ENCODE measurements around the gene TREM2.

TREM2 gene

GRCh38 chr6:41182069-41183034 lies 19.4 kb upstream of the TREM2 start:
- Histone ChIP-seq H3K27me3 (ENCODE audit: control insufficient read depth, insufficient read depth, low read length) (no peaks in the 10 kb centered on the region), H3K4me3 (ENCODE audit: low read depth, low read length) (no peak overlapping the region), H3K9ac (ENCODE audit: low read length) (no peak overlapping the region), H3K36me3 (ENCODE audit: control insufficient read depth, insufficient read depth, low read length) (no peaks in the 10 kb centered on the region), H3K4me1 (ENCODE audit: control insufficient read depth, insufficient read depth, low read length) (0 out of 2 replicates have a peak, but pooled peaks cover 4% of the 10 kb centered on the region), H3K27ac (ENCODE audit: low read depth, low read length) (no peak overlapping the region), H3K9me3 (ENCODE audit: control insufficient read depth, insufficient read depth, low read depth, low read length) (no peaks in the 10 kb centered on the region)

- H3K36me3 ChIP-seq (ENCODE audit: control insufficient read depth, insufficient read depth, low read length), result no peaks in the 10 kb centered on the region
- no peak overlapping the region for H3K9ac ChIP-seq (ENCODE audit: low read length)
- 0 out of 2 replicates have a peak, but pooled peaks cover 4% of the 10 kb centered on the region for H3K4me1 ChIP-seq (ENCODE audit: control insufficient read depth, insufficient read depth, low read length)
- no peaks in the 10 kb centered on the region for H3K27me3 ChIP-seq (ENCODE audit: control insufficient read depth, insufficient read depth, low read length)
- H3K27ac ChIP-seq (ENCODE audit: low read depth, low read length), result no peak overlapping the region
- H3K4me3 ChIP-seq (ENCODE audit: low read depth, low read length), result no peak overlapping the region
- H3K9me3 ChIP-seq (ENCODE audit: control insufficient read depth, insufficient read depth, low read depth, low read length), result no peaks in the 10 kb centered on the region
Observed at GRCh38 chr6:41181566-41181965, 18.6 kb upstream of the TREM2 start.

GRCh38 chr6:41179163-41179562 lies 16.2 kb upstream of the TREM2 start:
- no peak overlapping the region for H3K4me3 ChIP-seq (ENCODE audit: low read depth, low read length)
- no peaks in the 10 kb centered on the region for H3K36me3 ChIP-seq (ENCODE audit: control insufficient read depth, insufficient read depth, low read length)
- H3K4me1 ChIP-seq (ENCODE audit: control insufficient read depth, insufficient read depth, low read length), result 0 out of 2 replicates have a peak, but pooled peaks cover 4% of the 10 kb centered on the region
- no peak overlapping the region for H3K27ac ChIP-seq (ENCODE audit: low read depth, low read length)
- no peaks in the 10 kb centered on the region; the same call in 1 of the 2 replicates for H3K27me3 ChIP-seq (ENCODE audit: control insufficient read depth, insufficient read depth, low read length)
- no peak overlapping the region for H3K9ac ChIP-seq (ENCODE audit: low read length)
- H3K9me3 ChIP-seq (ENCODE audit: control insufficient read depth, insufficient read depth, low read depth, low read length), result no peaks in the 10 kb centered on the region

GRCh38 chr6:41177695-41178094 lies 14.8 kb upstream of the TREM2 start:
- H3K4me3 ChIP-seq (ENCODE audit: low read depth, low read length), result no peak overlapping the region
- H3K36me3 ChIP-seq (ENCODE audit: control insufficient read depth, insufficient read depth, low read length), result no peaks in the 10 kb centered on the region
- no peaks in the 10 kb centered on the region; the same call in 1 of the 2 replicates for H3K27me3 ChIP-seq (ENCODE audit: control insufficient read depth, insufficient read depth, low read length)
- no peak overlapping the region for H3K9ac ChIP-seq (ENCODE audit: low read length)
- H3K27ac ChIP-seq (ENCODE audit: low read depth, low read length), result no peak overlapping the region
- no peaks in the 10 kb centered on the region for H3K9me3 ChIP-seq (ENCODE audit: control insufficient read depth, insufficient read depth, low read depth, low read length)
- H3K4me1 ChIP-seq (ENCODE audit: control insufficient read depth, insufficient read depth, low read length), result 0 out of 2 replicates have a peak, but pooled peaks cover 4% of the 10 kb centered on the region

GRCh38 chr6:41177287-41177686 lies 14.4 kb upstream of the TREM2 start:
- no peak overlapping the region for H3K9ac ChIP-seq (ENCODE audit: low read length)
- 0 out of 2 replicates have a peak, but pooled peaks cover 4% of the 10 kb centered on the region for H3K4me1 ChIP-seq (ENCODE audit: control insufficient read depth, insufficient read depth, low read length)
- no peaks in the 10 kb centered on the region for H3K36me3 ChIP-seq (ENCODE audit: control insufficient read depth, insufficient read depth, low read length)
- no peak overlapping the region for H3K27ac ChIP-seq (ENCODE audit: low read depth, low read length)
- H3K9me3 ChIP-seq (ENCODE audit: control insufficient read depth, insufficient read depth, low read depth, low read length), result no peaks in the 10 kb centered on the region
- no peak overlapping the region for H3K4me3 ChIP-seq (ENCODE audit: low read depth, low read length)
- H3K27me3 ChIP-seq (ENCODE audit: control insufficient read depth, insufficient read depth, low read length), result no peaks in the 10 kb centered on the region; the same call in 1 of the 2 replicates

- Histone ChIP-seq H3K4me3 (ENCODE audit: low read depth, low read length) (no peak overlapping the region), H3K9ac (ENCODE audit: low read length) (no peak overlapping the region), H3K36me3 (ENCODE audit: control insufficient read depth, insufficient read depth, low read length) (no peaks in the 10 kb centered on the region), H3K27ac (ENCODE audit: low read depth, low read length) (no peak overlapping the region), H3K4me1 (ENCODE audit: control insufficient read depth, insufficient read depth, low read length) (peaks cover 5% of the 10 kb centered on the region), H3K9me3 (ENCODE audit: control insufficient read depth, insufficient read depth, low read depth, low read length) (no peaks in the 10 kb centered on the region), H3K27me3 (ENCODE audit: control insufficient read depth, insufficient read depth, low read length) (no peaks in the 10 kb centered on the region; the same call in 1 of the 2 replicates)
Observed at GRCh38 chr6:41176189-41176588, 13.3 kb upstream of the TREM2 start.

- Histone ChIP-seq H3K4me3 (ENCODE audit: low read depth, low read length) (no peak overlapping the region), H3K27ac (ENCODE audit: low read depth, low read length) (no peak overlapping the region), H3K4me1 (ENCODE audit: control insufficient read depth, insufficient read depth, low read length) (peaks cover 16% of the 10 kb centered on the region), H3K36me3 (ENCODE audit: control insufficient read depth, insufficient read depth, low read length) (no peaks in the 10 kb centered on the region), H3K27me3 (ENCODE audit: control insufficient read depth, insufficient read depth, low read length) (no peaks in the 10 kb centered on the region; the same call in 1 of the 2 replicates), H3K9ac (ENCODE audit: low read length) (no peak overlapping the region), H3K9me3 (ENCODE audit: control insufficient read depth, insufficient read depth, low read depth, low read length) (no peaks in the 10 kb centered on the region)
Observed at GRCh38 chr6:41175084-41175483, 12.2 kb upstream of the TREM2 start.

GRCh38 chr6:41174610-41175009 lies 11.7 kb upstream of the TREM2 start:
- H3K9me3 ChIP-seq (ENCODE audit: control insufficient read depth, insufficient read depth, low read depth, low read length), result no peaks in the 10 kb centered on the region
- no peaks in the 10 kb centered on the region for H3K36me3 ChIP-seq (ENCODE audit: control insufficient read depth, insufficient read depth, low read length)
- no peaks in the 10 kb centered on the region; the same call in 1 of the 2 replicates for H3K27me3 ChIP-seq (ENCODE audit: control insufficient read depth, insufficient read depth, low read length)
- no peak overlapping the region for H3K4me3 ChIP-seq (ENCODE audit: low read depth, low read length)
- H3K9ac ChIP-seq (ENCODE audit: low read length), result no peak overlapping the region
- peaks cover 16% of the 10 kb centered on the region for H3K4me1 ChIP-seq (ENCODE audit: control insufficient read depth, insufficient read depth, low read length)
- no peak overlapping the region for H3K27ac ChIP-seq (ENCODE audit: low read depth, low read length)

GRCh38 chr6:41171908-41172307 lies 9.0 kb upstream of the TREM2 start:
- H3K9ac ChIP-seq (ENCODE audit: low read length), result peak overlapping the region; percentile 51
- H3K4me3 ChIP-seq (ENCODE audit: low read depth, low read length), result no peak overlapping the region
- no peaks in the 10 kb centered on the region; the same call in 1 of the 2 replicates for H3K27me3 ChIP-seq (ENCODE audit: control insufficient read depth, insufficient read depth, low read length)
- H3K27ac ChIP-seq (ENCODE audit: low read depth, low read length), result peak overlapping the region; percentile 76
- peaks cover 16% of the 10 kb centered on the region for H3K4me1 ChIP-seq (ENCODE audit: control insufficient read depth, insufficient read depth, low read length)
- no peaks in the 10 kb centered on the region for H3K9me3 ChIP-seq (ENCODE audit: control insufficient read depth, insufficient read depth, low read depth, low read length)
- no peaks in the 10 kb centered on the region for H3K36me3 ChIP-seq (ENCODE audit: control insufficient read depth, insufficient read depth, low read length)

GRCh38 chr6:41170547-41171160 lies 7.7 kb upstream of the TREM2 start:
- H3K36me3 ChIP-seq (ENCODE audit: control insufficient read depth, insufficient read depth, low read length), result no peaks in the 10 kb centered on the region
- no peak overlapping the region for H3K4me3 ChIP-seq (ENCODE audit: low read depth, low read length)
- no peak overlapping the region for H3K27ac ChIP-seq (ENCODE audit: low read depth, low read length)
- H3K27me3 ChIP-seq (ENCODE audit: control insufficient read depth, insufficient read depth, low read length), result no peaks in the 10 kb centered on the region
- no peak overlapping the region for H3K9ac ChIP-seq (ENCODE audit: low read length)
- H3K9me3 ChIP-seq (ENCODE audit: control insufficient read depth, insufficient read depth, low read depth, low read length), result no peaks in the 10 kb centered on the region
- peaks cover 16% of the 10 kb centered on the region for H3K4me1 ChIP-seq (ENCODE audit: control insufficient read depth, insufficient read depth, low read length)

All from HUES6 (cell line).